HCT116 (cell line): ENCODE measurements around the gene CDH13.

Experiments
- POLR2AphosphoS5 ChIP-seq: IDR thresholded peaks from 2 replicates; pipeline ENCODE4 v1.6.1; 2011; ENCODE audit warnings: mild to moderate bottlenecking, low read depth, low read length, moderate library complexity
- TF ChIP-seq, protein P1 (sequence below): IDR thresholded peaks from 2 replicates; pipeline ENCODE4 v1.6.1; 2012
- TF ChIP-seq, protein P2 (sequence below), 3 experiments: fragments of 200-600 bp in 1 of 3; sonication (generic) in 1 of 3; IDR thresholded peaks in 2 of 3; conservative IDR thresholded peaks in 1 of 3; 2 replicates each; pipeline ENCODE4 v1.5.1; 2012 to 2017; ENCODE audit warnings: low read depth in 2 of 3, low read length in 2 of 3, antibody characterized with exemption in 1 of 3, borderline replicate concordance in 1 of 3, control low read depth in 1 of 3, mild to moderate bottlenecking in 1 of 3, mixed read lengths in 1 of 3, mixed run types in 1 of 3, moderate library complexity in 1 of 3; ENCODE audit not compliant: insufficient read depth in 1 of 3

DNA sequence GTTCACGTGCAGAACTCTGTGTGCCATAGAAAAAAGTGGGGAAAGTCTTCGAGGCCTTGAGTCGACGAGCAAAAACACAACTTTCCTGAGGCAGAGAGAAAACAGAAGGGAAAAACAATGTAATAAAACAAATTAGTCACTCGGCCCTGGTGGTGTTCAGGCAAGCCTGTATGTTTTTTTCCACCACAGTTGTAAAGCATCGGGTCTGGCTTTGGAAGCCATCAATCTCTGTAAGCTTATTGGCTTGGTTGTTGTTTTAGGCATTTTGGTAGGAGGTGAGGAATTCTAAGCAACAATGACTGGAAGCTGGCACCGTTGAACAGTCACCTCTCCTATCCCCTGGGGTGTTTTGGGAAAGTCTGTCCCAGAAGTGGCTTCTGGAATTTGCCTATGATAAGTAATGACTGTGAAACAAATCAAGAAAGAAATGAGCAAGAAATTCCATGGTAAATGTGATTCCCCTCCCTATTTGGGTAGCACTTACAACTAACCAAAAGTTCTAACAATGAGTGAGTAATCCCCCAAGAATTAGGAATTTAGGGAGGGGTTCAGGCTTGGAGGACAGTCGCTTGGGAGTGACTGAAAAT is 2.8 kb downstream of the CDH13 start:
- TF ChIP-seq, protein P1, sequence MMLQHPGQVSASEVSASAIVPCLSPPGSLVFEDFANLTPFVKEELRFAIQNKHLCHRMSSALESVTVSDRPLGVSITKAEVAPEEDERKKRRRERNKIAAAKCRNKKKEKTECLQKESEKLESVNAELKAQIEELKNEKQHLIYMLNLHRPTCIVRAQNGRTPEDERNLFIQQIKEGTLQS, result no peak
- TF ChIP-seq POLR2AphosphoS5, result no peak
- TF ChIP-seq, protein P2, sequence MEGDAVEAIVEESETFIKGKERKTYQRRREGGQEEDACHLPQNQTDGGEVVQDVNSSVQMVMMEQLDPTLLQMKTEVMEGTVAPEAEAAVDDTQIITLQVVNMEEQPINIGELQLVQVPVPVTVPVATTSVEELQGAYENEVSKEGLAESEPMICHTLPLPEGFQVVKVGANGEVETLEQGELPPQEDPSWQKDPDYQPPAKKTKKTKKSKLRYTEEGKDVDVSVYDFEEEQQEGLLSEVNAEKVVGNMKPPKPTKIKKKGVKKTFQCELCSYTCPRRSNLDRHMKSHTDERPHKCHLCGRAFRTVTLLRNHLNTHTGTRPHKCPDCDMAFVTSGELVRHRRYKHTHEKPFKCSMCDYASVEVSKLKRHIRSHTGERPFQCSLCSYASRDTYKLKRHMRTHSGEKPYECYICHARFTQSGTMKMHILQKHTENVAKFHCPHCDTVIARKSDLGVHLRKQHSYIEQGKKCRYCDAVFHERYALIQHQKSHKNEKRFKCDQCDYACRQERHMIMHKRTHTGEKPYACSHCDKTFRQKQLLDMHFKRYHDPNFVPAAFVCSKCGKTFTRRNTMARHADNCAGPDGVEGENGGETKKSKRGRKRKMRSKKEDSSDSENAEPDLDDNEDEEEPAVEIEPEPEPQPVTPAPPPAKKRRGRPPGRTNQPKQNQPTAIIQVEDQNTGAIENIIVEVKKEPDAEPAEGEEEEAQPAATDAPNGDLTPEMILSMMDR (IDR thresholded peaks at IDR 0.05 in 2 of 3, conservative IDR thresholded peaks at IDR 0.05 in 1 of 3; ENCODE audit: borderline replicate concordance in 1 of 3, insufficient read depth in 1 of 3, low read depth in 2 of 3, low read length in 2 of 3), result no peak
